Stimulated activated CD8-positive, alpha-beta memory T cell treated with anti-CD3 and anti-CD28 coated beads, Interleukin-12 subunit alpha, Interleukin-12 subunit beta, amount 100 ng/mL, for 24 hours (primary cell): ENCODE results near the gene COL1A2.

ENCODE experiments used
- DNase-seq: peaks from one replicate; pipeline ENCODE4 v3.0.0-alpha.2; 2020; ENCODE audit errors: extremely low read depth

The COL1A2 gene

GRCh38 chr7:94410413-94411187 lies 15.9 kb downstream of the COL1A2 start:
- DNase-seq = no peak

- no peak for DNase-seq
Observed at GRCh38 chr7:94411188-94411466, 16.4 kb downstream of the COL1A2 start.

- DNase-seq = no peak
Observed at GRCh38 chr7:94412762-94413322, 18.1 kb downstream of the COL1A2 start.

GRCh38 chr7:94414481-94414880 lies 19.8 kb downstream of the COL1A2 start:
- DNase-seq = no peak

GRCh38 chr7:94414980-94415379 lies 20.3 kb downstream of the COL1A2 start:
- DNase-seq = no peak

GRCh38 chr7:94417306-94417705 lies 22.6 kb downstream of the COL1A2 start:
- DNase-seq = no peak

- no peak for DNase-seq
Observed at GRCh38 chr7:94417901-94418300, 23.2 kb downstream of the COL1A2 start.

- no peak for DNase-seq
Observed at GRCh38 chr7:94418851-94419250, 24.2 kb downstream of the COL1A2 start.

GRCh38 chr7:94420328-94420727 lies 25.6 kb downstream of the COL1A2 start:
- DNase-seq = no peak

GRCh38 chr7:94421681-94422080 lies 27.0 kb downstream of the COL1A2 start:
- DNase-seq = no peak

- DNase-seq = no peak
Observed at GRCh38 chr7:94422136-94422535, 27.4 kb downstream of the COL1A2 start.

GRCh38 chr7:94422827-94423460 lies 28.2 kb downstream of the COL1A2 start:
- DNase-seq = no peak

- no peak for DNase-seq
Observed at GRCh38 chr7:94423863-94424735, 29.4 kb downstream of the COL1A2 start.

- no peak for DNase-seq
Observed at GRCh38 chr7:94425546-94425945, 30.9 kb downstream of the COL1A2 start.

GRCh38 chr7:94426980-94427875 lies 32.5 kb downstream of the COL1A2 start:
- DNase-seq = no peak

- no peak for DNase-seq
Observed at GRCh38 chr7:94429153-94429552, 34.5 kb downstream of the COL1A2 start.

GRCh38 chr7:94431176-94431575 lies 36.5 kb downstream of the COL1A2 start:
- no peak for DNase-seq

GRCh38 chr7:94431619-94432280 lies 37.1 kb downstream of the COL1A2 start:
- no peak for DNase-seq

GRCh38 chr7:94432281-94432670 lies 37.6 kb downstream of the COL1A2 start:
- no peak for DNase-seq

GRCh38 chr7:94432817-94433216 lies 38.1 kb downstream of the COL1A2 start:
- no peak for DNase-seq

GRCh38 chr7:94433224-94433623 lies 38.5 kb downstream of the COL1A2 start:
- DNase-seq = no peak
